ENCODE results near the gene AIG1.
"Not testable (repeated sequence)": the region's sequence is repeated elsewhere in the genome, so short reads cannot be mapped to it uniquely, and the experiment has no call there.

AIG1 gene, protein sequence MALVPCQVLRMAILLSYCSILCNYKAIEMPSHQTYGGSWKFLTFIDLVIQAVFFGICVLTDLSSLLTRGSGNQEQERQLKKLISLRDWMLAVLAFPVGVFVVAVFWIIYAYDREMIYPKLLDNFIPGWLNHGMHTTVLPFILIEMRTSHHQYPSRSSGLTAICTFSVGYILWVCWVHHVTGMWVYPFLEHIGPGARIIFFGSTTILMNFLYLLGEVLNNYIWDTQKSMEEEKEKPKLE

DNA sequence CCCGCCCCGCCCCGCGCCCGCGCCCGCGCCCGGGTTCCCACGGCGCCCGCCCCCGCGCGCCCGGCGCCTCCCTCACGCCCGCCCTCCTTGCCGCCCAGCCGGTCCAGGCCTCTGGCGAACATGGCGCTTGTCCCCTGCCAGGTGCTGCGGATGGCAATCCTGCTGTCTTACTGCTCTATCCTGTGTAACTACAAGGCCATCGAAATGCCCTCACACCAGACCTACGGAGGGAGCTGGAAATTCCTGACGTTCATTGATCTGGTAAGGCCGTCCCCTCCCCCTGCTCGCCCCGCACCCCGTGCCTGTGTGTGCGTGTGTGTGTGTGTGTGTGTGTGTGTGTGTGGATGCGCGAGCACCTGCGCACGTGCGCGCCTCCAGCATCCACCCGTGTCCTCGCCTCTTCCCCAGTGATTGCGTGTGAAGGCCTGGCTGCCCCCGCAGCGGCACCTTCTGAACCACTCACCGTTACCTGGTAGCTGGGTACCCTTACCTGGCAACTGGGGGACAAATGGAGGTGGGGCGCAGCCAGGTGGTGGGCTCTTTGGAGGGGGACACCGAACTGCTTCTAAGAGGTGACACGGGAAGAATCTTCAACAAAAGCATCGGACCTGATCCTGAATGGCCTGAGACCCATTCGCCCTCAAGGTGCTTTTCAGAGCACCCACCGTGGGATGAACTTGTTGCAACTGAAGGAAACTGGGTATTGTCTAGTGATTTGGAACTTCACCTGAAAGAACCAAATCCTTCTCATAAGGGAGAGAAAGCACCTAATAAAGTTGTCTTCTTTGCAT, at the start of gene AIG1:
TSS of gene AIG1 (plus strand) at position 84 of the 791 bp plus-strand sequence. CDS start at position 121, 37 bp downstream.
- Mint-ChIP-seq H3K36me3 (no peaks in the 10 kb centered on the region), H3K9me3 (no peaks in the 10 kb centered on the region), H3K27ac (peak within 1 kb of the TSS; percentile 96), H3K4me1 (peaks cover 27% of the 10 kb centered on the region), H3K4me3 (peak within 1 kb of the TSS; percentile 91), H3K27me3 (peaks cover 8% of the 10 kb centered on the region)
- DNase-seq, result peak; percentile 79
- CTCF ChIA-PET, result interaction anchor here (1.4 kb wide), 1 partner anchor 34 kb away, joined by 3 read pairs; no protein-coding TSS in a partner anchor

DNA sequence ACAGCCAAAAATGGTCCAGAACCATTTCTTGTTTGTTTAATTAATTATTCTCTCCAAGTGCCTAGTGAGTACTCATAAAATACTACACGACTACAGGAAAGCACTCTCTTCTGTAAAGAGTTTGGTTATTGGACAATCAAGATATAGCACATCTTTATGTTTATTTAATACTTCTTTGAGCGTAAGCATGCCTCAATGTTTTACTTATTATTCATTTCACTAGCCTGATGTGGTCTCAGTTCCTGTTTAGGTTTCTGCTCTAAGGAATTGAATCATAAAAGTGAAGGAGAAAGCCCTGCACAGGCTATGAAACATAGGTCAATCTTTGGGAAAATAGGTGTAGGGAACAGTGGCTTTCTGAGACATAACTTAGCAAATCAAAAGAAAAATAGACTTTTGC, 45.9 kb upstream of the AIG1 start:
- Mint-ChIP-seq H3K27me3 (no peaks in the 10 kb centered on the region), H3K4me1 (no peaks in the 10 kb centered on the region), H3K9me3 (no peaks in the 10 kb centered on the region), H3K36me3 (no peaks in the 10 kb centered on the region), H3K4me3 (no peak overlapping the region), H3K27ac (no peak overlapping the region)
- CTCF ChIA-PET, result no interaction called here
- DNase-seq, result no peak

DNA sequence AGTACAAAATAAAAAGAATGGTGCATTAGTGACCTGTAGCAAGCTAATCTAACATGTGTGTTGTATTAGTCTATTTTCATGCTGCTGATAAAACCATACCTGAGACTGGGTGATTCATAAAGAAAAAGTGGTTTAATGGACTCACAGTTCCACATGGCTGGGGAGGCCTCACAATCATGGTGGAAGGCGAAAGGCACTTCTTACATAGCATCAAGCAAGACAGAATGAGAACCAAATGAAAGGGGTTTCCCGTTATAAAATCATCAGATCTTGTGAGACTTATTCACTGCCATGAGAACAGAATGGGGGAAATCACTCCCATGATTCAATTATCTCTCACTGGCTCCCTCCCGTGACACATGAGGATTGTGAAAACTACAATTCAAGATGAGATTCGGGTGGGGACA, 45.4 kb upstream of the AIG1 start:
- Mint-ChIP-seq H3K36me3 (no peaks in the 10 kb centered on the region), H3K27ac (no peak overlapping the region), H3K4me1 (no peaks in the 10 kb centered on the region), H3K4me3 (no peak overlapping the region), H3K9me3 (no peaks in the 10 kb centered on the region), H3K27me3 (no peaks in the 10 kb centered on the region)
- CTCF ChIA-PET, result no interaction called here
- no peak for DNase-seq

DNA sequence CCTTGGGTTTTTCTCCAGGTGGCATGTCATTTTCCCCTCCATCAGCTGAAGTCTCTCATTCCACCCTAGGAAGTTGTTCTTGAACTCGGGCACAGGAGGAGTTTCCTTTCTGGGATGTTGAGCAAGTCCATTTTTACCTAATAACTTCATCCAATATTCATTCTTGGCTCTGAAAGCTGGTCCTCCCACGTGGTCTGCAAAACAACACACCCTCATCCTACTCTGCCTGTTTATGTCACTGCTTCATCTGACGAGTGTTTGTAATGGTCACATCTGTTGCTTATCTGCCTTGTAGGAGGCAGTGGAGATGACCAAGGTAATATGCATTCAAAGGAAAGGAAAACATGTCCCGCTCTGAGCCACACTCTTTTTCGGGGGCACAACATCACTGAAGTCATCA, 41.7 kb upstream of the AIG1 start:
- DNase-seq, result no peak
- Mint-ChIP-seq H3K4me3 (no peak overlapping the region), H3K27ac (no peak overlapping the region), H3K36me3 (no peaks in the 10 kb centered on the region), H3K27me3 (no peaks in the 10 kb centered on the region), H3K4me1 (no peaks in the 10 kb centered on the region), H3K9me3 (peaks cover 9% of the 10 kb centered on the region)
- CTCF ChIA-PET, result no interaction called here

DNA sequence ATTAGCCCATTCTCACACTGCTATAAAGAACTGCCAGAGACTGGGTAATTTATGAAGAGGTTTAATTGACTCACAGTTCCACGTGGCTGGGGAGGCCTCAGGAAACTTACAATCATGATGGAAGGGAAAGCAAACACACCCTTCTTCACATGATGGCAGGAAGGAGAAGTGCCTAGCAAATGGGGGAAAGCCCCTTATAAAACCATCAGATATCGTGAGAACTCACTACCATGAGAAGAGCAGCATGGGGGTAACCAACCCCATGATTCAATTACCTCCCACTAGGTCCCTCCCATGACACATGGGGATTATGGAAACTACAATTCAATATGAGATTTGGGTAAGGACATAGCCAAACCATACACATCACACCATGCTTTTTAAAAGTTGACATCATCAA, 39.8 kb upstream of the AIG1 start:
- H3K4me3 Mint-ChIP-seq, H3K27me3 Mint-ChIP-seq, H3K36me3 Mint-ChIP-seq, DNase-seq, H3K27ac Mint-ChIP-seq, H3K4me1 Mint-ChIP-seq, CTCF ChIA-PET: not testable (repeated sequence)
- peaks cover 12% of the 10 kb centered on the region for H3K9me3 Mint-ChIP-seq

DNA sequence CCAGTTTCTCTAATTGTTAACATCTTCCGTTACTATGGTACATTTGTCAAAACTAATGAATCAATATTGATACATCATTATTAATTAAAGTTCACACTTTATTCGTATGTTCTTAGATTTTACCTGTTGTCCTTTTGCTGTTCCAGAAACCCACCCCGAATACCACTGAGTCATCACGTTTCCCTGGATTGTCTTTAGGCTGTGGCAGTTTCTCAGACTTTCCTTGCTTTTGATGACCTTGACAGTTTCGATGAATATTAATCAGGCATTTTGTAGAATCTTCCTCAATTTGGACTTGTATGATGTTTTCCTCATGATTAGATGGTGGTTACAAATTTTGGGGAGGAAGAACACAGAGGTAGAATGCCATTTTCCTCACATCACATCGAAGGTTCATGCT, 39.1 kb upstream of the AIG1 start:
- CTCF ChIA-PET, result no interaction called here
- Mint-ChIP-seq H3K36me3 (no peaks in the 10 kb centered on the region), H3K27me3 (no peaks in the 10 kb centered on the region), H3K4me3 (no peak overlapping the region), H3K27ac (no peak overlapping the region), H3K9me3 (peaks cover 12% of the 10 kb centered on the region), H3K4me1 (no peaks in the 10 kb centered on the region)
- DNase-seq, result no peak

DNA sequence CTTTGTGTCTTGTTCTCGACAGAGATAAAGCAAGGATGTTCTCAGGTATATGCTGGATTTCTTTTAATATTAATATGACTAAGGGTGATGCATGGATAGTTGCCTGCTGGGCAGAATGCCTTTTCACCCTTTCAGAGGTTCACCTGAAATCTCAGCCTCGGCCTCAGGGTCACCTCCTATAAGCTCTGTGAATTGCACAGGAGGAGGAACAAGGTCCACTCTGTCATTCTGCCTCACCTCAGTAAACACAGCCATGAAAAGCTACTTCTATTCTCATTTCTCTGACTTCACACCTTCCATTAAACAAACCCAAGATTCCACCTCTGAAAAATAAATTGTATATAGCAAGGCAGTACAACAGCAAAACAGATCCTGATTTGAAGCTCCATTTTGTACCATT, 38.1 kb upstream of the AIG1 start:
- CTCF ChIA-PET, result interaction anchor here (5.9 kb wide), 1 partner anchor 329 kb away, joined by 55 read pairs; no protein-coding TSS in a partner anchor
- H3K36me3 Mint-ChIP-seq, result no peaks in the 10 kb centered on the region
- H3K27me3 Mint-ChIP-seq, result no peaks in the 10 kb centered on the region
- no peak for DNase-seq
- no peak overlapping the region for H3K27ac Mint-ChIP-seq
- H3K4me3 Mint-ChIP-seq, result no peak overlapping the region
- peaks cover 12% of the 10 kb centered on the region for H3K9me3 Mint-ChIP-seq
- H3K4me1 Mint-ChIP-seq, result no peaks in the 10 kb centered on the region

DNA sequence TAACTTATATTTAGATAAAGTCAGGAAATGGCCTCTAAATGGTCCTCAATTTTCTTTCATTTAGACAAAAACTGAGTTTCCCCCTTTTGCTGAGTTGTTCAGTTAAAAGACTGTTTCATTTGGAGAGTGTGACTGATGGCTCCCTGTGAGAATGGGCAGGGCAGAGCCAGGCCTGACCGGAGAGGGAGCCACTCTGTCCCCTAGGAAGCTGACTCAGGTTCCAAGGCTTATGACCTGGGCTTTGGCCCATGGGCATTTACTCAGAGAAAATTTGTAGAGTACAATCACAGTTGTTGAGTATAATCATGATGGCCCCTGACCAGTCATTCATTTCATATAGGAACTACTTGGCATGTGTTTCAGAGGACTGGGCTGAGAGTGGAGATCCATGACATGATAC, 37.0 kb upstream of the AIG1 start:
- CTCF ChIA-PET, result interaction anchor here (5.9 kb wide), 1 partner anchor 331 kb away, joined by 55 read pairs; no protein-coding TSS in a partner anchor
- H3K27me3 Mint-ChIP-seq, result no peaks in the 10 kb centered on the region
- no peak for DNase-seq
- H3K36me3 Mint-ChIP-seq, result no peaks in the 10 kb centered on the region
- no peaks in the 10 kb centered on the region for H3K4me1 Mint-ChIP-seq
- H3K9me3 Mint-ChIP-seq, result peaks cover 12% of the 10 kb centered on the region
- no peak overlapping the region for H3K4me3 Mint-ChIP-seq
- no peak overlapping the region for H3K27ac Mint-ChIP-seq

DNA sequence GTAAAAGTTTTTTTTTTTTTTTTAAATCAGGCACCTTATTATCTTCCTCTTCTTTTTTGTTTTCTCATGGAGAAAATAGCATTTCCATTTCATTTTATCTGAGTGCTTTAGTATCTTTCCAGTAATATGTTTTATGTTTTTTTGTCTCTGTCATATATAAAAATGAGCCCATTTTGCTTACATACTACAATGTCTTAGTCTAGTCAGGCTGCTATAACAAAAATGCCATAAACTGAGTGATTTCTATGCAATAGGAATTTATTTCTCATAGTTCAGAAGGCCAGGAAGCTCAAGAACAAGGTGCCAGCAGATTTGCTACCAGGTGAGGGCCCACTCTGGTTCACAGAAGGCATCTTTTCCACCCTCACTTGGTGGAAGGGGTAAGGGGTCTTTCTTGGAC, 35.7 kb upstream of the AIG1 start:
- no peak for DNase-seq
- H3K4me1 Mint-ChIP-seq, result no peaks in the 10 kb centered on the region
- H3K27me3 Mint-ChIP-seq, result no peaks in the 10 kb centered on the region
- no peak overlapping the region for H3K27ac Mint-ChIP-seq
- peaks cover 12% of the 10 kb centered on the region for H3K9me3 Mint-ChIP-seq
- CTCF ChIA-PET, result interaction anchor here (0.6 to 5.9 kb wide), 3 partner anchors 14 to 534 kb away, joined by 3 to 55 read pairs (median 3); no protein-coding TSS in a partner anchor
- no peaks in the 10 kb centered on the region for H3K36me3 Mint-ChIP-seq
- H3K4me3 Mint-ChIP-seq, result no peak overlapping the region

DNA sequence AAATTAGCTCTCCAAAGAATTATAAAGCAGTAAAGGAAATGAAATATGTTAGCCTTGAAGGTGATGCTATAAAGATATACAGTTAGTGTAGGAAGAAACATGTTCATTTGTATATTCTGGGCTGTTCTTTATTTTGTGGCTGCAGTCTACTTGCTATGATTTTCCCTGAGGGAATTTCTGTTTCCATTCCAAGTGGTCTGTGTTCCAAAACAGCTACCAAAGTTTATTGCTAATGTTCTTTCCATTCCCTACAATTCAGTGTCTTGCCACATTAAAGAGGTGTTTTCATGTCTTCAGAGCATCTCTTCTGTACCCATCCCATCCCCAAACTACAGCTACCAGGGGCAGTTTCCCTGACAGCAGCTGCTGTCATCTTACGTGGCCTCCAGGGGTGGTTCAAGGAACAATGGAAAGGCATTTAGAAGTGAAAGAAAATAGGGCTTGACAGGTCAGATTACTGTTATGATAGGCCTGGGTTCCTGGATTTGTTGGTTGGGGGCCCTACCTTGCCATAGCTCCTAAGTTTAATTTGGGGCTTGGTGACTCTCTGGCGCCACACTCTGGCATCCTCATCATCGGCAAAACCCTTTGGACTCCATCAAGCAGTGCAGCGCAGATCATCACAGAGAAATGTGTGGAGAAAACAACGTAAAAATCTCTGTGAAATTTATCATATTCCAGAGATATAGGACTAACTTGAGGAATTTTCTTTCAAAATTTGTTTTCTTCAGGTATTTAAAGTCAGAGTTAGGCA, 33.8 kb upstream of the AIG1 start:
- DNase-seq, result peak; percentile 60
- no peaks in the 10 kb centered on the region for H3K27me3 Mint-ChIP-seq
- CTCF ChIA-PET, result interaction anchor here (0.6 to 5.9 kb wide), 19 partner anchors 20 to 555 kb away, joined by 3 to 55 read pairs (median 4); partner anchors contain the start of gene AIG1
- peaks cover 2% of the 10 kb centered on the region for H3K36me3 Mint-ChIP-seq
- H3K4me1 Mint-ChIP-seq, result no peaks in the 10 kb centered on the region
- peaks cover 3% of the 10 kb centered on the region for H3K9me3 Mint-ChIP-seq
- H3K4me3 Mint-ChIP-seq, result no peak overlapping the region
- no peak overlapping the region for H3K27ac Mint-ChIP-seq

DNA sequence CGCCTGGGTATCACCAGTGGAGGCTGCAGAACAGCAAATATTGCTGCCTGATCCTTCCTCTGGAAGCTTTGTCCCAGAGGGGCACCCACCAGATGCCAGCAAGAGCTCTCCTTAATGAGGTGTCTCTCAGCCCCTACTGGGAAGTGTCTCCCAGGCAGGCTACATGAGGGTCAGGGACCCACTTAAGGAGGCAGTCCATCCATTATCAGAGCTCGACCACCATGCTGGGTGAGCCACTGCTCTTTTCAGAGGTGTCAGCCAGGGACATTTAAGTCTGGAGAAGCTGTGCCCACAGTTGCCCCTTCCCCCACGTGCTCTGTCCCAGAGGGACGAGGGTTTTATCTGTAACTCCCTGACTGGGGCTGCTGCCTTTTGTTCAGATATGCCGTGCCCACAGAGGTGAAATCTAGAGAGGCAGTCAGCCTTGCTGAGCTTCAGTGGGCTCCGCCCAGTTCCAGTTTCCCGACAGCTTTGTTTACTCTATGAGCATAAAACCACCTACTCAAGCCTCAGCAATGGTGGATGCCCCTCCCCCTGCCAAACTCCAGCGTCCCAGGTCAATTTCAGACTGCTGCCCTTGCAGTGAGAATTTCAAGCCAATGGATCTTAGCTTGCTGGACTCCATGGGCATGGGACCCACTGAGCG, 25.9 kb upstream of the AIG1 start:
- peaks cover 5% of the 10 kb centered on the region for H3K4me1 Mint-ChIP-seq
- peaks cover 7% of the 10 kb centered on the region for H3K27me3 Mint-ChIP-seq
- peak; percentile 22 for DNase-seq
- H3K9me3 Mint-ChIP-seq, result peaks cover 3% of the 10 kb centered on the region
- H3K27ac Mint-ChIP-seq, result no peak overlapping the region
- CTCF ChIA-PET, result no interaction called here
- no peak overlapping the region for H3K4me3 Mint-ChIP-seq
- H3K36me3 Mint-ChIP-seq, result peaks cover 2% of the 10 kb centered on the region

DNA sequence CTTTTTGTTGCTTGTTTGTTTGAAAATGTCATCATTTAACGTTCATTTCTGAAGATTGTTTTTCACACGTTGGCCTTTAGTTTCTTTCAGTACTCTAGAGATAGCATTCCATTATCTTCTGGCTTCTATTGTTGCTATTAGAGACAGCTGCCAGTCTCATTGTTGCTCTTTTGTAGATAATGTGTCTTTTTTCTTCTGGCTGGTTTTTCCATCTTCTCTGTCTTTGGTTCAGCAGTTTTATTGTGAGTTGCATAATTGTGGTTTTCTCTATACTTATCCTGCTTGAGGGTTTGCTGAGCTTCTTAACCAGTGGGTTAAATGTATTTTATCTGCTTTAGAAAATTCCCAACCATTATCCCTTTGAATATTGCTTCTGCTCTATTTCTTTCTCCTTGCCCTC, 23.2 kb upstream of the AIG1 start:
- Mint-ChIP-seq H3K27me3 (peaks cover 7% of the 10 kb centered on the region), H3K4me1 (peaks cover 7% of the 10 kb centered on the region), H3K36me3 (no peaks in the 10 kb centered on the region), H3K9me3 (peaks cover 3% of the 10 kb centered on the region), H3K27ac (no peak overlapping the region), H3K4me3 (no peak overlapping the region)
- DNase-seq, result no peak
- CTCF ChIA-PET, result no interaction called here

DNA sequence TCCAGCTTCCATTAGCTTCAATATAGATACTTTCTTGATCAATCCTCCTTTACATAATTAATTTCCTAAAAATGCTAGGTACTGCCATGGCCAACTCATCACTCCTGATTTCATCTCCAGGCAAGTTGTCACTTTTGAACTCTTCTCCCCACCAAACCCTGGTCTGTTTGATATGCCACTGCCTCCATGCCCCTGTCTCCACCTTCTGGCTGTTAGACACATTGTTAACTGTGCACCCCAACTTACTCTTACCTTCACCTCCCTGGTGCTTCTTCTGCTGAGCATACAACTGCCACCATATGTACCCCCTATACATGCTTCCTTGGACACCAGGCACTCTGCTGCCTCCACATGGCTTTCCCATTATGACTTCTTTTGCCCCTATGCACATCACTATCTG, 21.9 kb upstream of the AIG1 start:
- H3K27ac Mint-ChIP-seq, result no peak overlapping the region
- DNase-seq, result no peak
- H3K27me3 Mint-ChIP-seq, result peaks cover 7% of the 10 kb centered on the region
- no peaks in the 10 kb centered on the region for H3K9me3 Mint-ChIP-seq
- CTCF ChIA-PET, result interaction anchor here (0.6 to 0.7 kb wide), 2 partner anchors 14 to 328 kb away, joined by 3 read pairs; no protein-coding TSS in a partner anchor
- no peak overlapping the region for H3K4me3 Mint-ChIP-seq
- H3K36me3 Mint-ChIP-seq, result no peaks in the 10 kb centered on the region
- H3K4me1 Mint-ChIP-seq, result peaks cover 7% of the 10 kb centered on the region

DNA sequence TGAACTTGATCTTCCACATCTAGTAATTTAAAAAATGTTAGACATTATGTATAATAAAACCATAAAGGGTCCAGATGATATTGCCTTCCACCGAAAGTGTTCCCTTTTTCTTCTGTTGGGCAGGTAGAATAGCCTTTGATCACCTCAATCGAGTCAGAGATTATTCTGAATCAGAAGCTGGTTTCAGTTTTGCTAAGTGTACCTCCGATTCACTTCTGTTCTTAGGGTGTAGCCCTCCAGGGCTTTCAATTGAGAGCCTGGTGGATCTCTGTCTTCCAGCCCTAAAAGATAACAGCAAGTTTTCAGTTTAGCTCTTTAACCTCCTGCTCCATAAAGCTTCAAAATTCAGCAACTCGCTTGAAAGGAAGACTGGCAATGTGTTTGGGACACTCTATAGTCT, 21.1 kb upstream of the AIG1 start:
- CTCF ChIA-PET, result interaction anchor here (0.6 to 1.0 kb wide), 3 partner anchors 329 to 571 kb away, joined by 3 to 4 read pairs (median 3); no protein-coding TSS in a partner anchor
- DNase-seq, result no peak
- Mint-ChIP-seq H3K27me3 (peaks cover 7% of the 10 kb centered on the region), H3K4me3 (no peak overlapping the region), H3K36me3 (no peaks in the 10 kb centered on the region), H3K27ac (no peak overlapping the region), H3K4me1 (peaks cover 7% of the 10 kb centered on the region), H3K9me3 (peaks cover 4% of the 10 kb centered on the region)

Data from activated naive CD4-positive, alpha-beta T cell treated with anti-CD3 and anti-CD28 coated beads, Interleukin-2, amount 10 ng/mL, durations not matched to agents 7 days and 5 days (primary cell).